SU-DHL-6 (cell line): ENCODE measurements around the gene NOL9.

Experiments used
- EZH2phosphoT487 ChIP-seq: fragments of 200-600 bp; sonication (generic), shearing (Covaris generic); conservative IDR thresholded peaks from 2 replicates; pipeline ENCODE4 v1.6.1; 2018; ENCODE audit warnings: mild to moderate bottlenecking, antibody characterized with exemption, low read length, moderate library complexity, mixed read lengths
- TF ChIP-seq, protein P1 (sequence below): fragments of 200-600 bp; sonication (generic); IDR thresholded peaks from one replicate; pipeline ENCODE4 v1.5.1; 2017; ENCODE audit warnings: antibody characterized with exemption, mild to moderate bottlenecking, low read length, moderate library complexity; ENCODE audit not compliant: insufficient read depth, poor library complexity, severe bottlenecking

DNA sequence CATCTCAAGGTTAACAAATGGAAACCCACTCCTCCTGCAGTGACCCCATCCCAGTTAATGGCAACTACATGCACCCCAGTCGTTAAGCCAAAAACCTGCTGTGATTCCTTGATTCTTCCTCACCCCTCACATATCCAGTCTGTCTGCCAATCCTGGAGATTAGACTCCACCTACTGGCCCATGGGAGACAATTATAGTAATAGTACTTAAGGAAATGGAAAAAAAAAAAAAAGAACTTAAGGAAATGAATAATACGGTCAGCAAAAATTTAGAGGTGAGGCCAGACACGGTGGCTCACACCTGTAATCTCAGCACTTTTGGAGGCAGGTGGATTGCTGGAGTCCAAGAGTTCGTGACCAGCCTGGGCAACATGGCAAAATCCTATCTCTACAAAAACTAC is 7.0 kb downstream of the NOL9 start:
- TF ChIP-seq, protein P1, sequence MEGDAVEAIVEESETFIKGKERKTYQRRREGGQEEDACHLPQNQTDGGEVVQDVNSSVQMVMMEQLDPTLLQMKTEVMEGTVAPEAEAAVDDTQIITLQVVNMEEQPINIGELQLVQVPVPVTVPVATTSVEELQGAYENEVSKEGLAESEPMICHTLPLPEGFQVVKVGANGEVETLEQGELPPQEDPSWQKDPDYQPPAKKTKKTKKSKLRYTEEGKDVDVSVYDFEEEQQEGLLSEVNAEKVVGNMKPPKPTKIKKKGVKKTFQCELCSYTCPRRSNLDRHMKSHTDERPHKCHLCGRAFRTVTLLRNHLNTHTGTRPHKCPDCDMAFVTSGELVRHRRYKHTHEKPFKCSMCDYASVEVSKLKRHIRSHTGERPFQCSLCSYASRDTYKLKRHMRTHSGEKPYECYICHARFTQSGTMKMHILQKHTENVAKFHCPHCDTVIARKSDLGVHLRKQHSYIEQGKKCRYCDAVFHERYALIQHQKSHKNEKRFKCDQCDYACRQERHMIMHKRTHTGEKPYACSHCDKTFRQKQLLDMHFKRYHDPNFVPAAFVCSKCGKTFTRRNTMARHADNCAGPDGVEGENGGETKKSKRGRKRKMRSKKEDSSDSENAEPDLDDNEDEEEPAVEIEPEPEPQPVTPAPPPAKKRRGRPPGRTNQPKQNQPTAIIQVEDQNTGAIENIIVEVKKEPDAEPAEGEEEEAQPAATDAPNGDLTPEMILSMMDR: no peak
- TF ChIP-seq EZH2phosphoT487: no peak
